Mesodermal cell (in vitro differentiated cells): ENCODE results near the gene PARVA.

ENCODE experiments used
- H3K27ac ChIP-seq: 2 replicates; pipeline ENCODE4 v1.7.0; 2013; ENCODE audit warnings: mild to moderate bottlenecking, low read depth, low read length, moderate library complexity; ENCODE audit not compliant: severe bottlenecking
- H3K36me3 ChIP-seq: 2 replicates; pipeline ENCODE4 v1.7.1; 2013; ENCODE audit warnings: mild to moderate bottlenecking, low read length, moderate library complexity; ENCODE audit not compliant: control insufficient read depth, insufficient read depth
- H3K4me1 ChIP-seq: one replicate; pipeline ENCODE4 v1.7.1; 2013; ENCODE audit warnings: mild to moderate bottlenecking, low read length; ENCODE audit not compliant: insufficient read depth, control insufficient read depth, poor library complexity, severe bottlenecking
- H3K4me3 ChIP-seq: 2 replicates; pipeline ENCODE4 v1.7.0; 2013; ENCODE audit warnings: low read length, control low read depth, mild to moderate bottlenecking; ENCODE audit not compliant: insufficient read depth, poor library complexity, severe bottlenecking; ENCODE audit errors: extremely low read depth
- H3K9me3 ChIP-seq: 2 replicates; pipeline ENCODE4 v1.7.1; 2013; ENCODE audit warnings: mild to moderate bottlenecking, low read length, moderate library complexity; ENCODE audit not compliant: control insufficient read depth
- WGBS, 2 experiments: methylation state at CpG; one replicate each; pipeline ENCODE4 v1.1.5; 2013; ENCODE audit warnings: missing lambda C conversion rate in 2 of 2; ENCODE audit not compliant: insufficient coverage in 2 of 2; 5-methylcytosine and 5-hydroxymethylcytosine counted together

The PARVA gene

GRCh38 chr11:12577725-12578644, 200.6 kb downstream of the PARVA start:
- Histone ChIP-seq H3K9me3 (no peaks in the 10 kb centered on the region), H3K4me3 (no peak overlapping the region)

GRCh38 chr11:12581416-12581815, 204.0 kb downstream of the PARVA start:
- WGBS, 2 experiments: 100% methylated on average over 2 of the region's 3 CpGs; no CpG with 5 or more reads in 1 of the 2 experiments
- H3K36me3 ChIP-seq: no peaks in the 10 kb centered on the region

More at GRCh38 chr11:12577725-12578644, 200.6 kb downstream of the PARVA start:
- H3K36me3 ChIP-seq: no peaks in the 10 kb centered on the region
- H3K4me1 ChIP-seq: peaks cover 17% of the 10 kb centered on the region
- 90 to 95% methylated on average over 4 to 5 of the region's 6 CpGs for WGBS, 2 experiments
- H3K27ac ChIP-seq: no peak overlapping the region

GRCh38 chr11:12581923-12582322, 204.6 kb downstream of the PARVA start:
- H3K4me1 ChIP-seq: peaks cover 8% of the 10 kb centered on the region
- peak overlapping the region; percentile 64 for H3K27ac ChIP-seq

More at GRCh38 chr11:12581416-12581815, 204.0 kb downstream of the PARVA start:
- Histone ChIP-seq H3K4me3 (no peak overlapping the region), H3K27ac (peak overlapping the region; percentile 64), H3K9me3 (no peaks in the 10 kb centered on the region), H3K4me1 (peaks cover 8% of the 10 kb centered on the region)

More at GRCh38 chr11:12581923-12582322, 204.6 kb downstream of the PARVA start:
- H3K4me3 ChIP-seq: no peak overlapping the region
- 56 to 71% methylated on average over 1 of the region's 1 CpG for WGBS, 2 experiments
- H3K9me3 ChIP-seq: no peaks in the 10 kb centered on the region
- H3K36me3 ChIP-seq: no peaks in the 10 kb centered on the region
